NCI-H146 treated with DMSO at 0.1 percent for 48 hours (cell line): Measurements from ENCODE around the gene PDE6H.

Source experiments
- DNase-seq: peaks from one replicate; lab custom pipeline; 2025; ENCODE audit not compliant: unreplicated experiment; lab: John Stamatoyannopoulos, UW

PDE6H gene

DNA sequence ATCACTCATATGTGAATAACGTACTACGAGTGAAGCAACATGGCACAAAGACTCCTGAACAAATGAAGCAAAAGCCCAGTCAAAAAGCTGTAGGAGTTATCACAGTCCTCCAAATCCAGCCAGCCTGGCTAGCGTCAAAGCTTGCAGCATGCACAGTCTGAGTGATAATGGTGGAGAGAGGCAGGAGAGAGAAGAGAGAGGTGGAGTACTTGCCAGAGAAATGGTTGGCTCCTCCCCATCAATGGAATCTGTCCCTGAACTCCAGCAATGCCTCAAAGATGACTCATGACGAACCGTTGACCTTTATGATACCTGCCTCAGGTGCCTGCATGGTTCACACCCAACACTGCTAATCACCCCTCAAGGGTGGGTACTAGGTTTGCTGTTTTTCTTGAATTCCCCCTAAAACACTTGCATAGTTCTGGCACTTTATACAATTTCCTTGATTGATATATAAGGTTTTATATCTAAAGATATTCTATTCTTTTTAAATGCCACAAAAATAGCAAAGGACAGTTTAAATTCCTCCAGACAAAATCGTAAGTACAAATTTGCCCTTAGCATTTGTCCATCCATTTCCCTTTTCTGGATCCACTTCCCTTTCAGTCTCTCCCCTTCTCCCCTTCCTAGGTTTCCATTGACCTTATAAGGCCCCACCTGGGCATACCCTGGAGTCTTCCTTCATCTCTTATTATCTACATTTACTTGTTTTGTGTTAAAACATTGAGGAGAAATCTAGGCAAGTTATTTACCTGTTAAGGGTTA is 21.7 kb upstream of the PDE6H start:
- DNase-seq = no peak

DNA sequence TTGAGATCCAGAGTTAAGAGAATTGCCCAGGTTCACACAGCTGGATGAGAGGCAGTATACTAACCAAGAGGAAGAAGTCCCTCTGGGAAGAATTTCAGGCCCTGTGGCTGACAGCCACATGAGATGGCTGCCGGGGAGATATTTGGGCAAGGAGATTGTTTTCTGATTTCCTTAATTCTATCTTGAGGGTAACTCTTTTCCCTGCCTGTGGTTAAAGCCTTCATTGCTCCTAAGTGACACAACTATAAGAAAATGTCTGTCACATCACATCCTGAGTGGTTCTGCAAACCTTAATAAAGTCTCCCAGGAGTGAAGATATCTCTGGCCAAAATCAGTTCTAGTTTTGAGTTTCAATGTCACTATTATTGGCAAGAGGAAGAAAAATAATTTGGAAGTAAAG is 21.0 kb upstream of the PDE6H start:
- no peak for DNase-seq

DNA sequence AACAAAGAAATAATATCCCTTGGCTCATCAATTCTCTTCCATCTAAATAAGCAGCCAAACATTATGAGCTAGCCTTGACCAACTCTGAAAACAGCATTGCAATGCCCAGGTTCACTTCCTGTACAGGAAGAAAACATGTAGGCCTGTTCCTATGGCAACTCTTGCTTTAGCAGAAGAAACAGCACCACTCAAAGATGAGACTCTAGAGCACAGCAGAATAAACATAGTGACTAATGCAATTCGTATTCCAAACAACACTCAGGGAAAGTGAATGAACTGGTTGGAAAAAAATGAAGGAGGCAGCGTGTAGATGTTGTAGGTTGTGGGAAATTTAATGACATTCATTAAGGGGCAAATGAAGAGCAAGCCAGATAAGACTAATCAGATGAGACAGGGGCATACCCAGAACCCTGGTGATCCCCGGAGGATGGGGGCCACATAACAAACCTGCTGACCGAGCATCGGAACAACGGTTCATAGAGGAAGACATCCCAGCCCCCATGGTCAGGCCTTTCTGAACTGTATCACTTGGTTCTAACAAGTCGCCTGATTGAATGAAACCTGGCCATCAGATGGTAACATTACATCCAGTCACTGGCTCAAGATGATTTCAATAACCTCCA is 20.4 kb upstream of the PDE6H start:
- no peak for DNase-seq

DNA sequence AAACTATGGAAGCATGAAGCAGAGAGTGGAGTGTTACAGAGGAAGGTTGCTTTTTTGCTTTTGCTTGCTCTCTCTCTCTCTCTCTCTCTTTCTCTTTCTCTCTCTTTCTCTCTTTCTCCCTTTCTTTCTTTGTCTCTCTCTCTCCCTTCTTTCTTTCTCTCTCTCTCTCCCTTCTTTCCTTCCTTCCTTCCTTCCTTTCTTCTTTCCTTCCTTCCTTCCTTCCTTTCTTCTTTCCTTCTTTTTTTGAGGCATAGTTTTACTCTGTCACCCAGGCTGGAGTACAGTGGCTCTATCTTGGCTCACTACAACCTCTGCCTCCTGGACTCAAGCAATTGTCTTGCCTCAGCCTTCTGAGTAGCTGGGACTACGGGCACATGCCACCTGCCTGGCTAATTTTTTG is 19.1 kb upstream of the PDE6H start:
- DNase-seq = no peak

DNA sequence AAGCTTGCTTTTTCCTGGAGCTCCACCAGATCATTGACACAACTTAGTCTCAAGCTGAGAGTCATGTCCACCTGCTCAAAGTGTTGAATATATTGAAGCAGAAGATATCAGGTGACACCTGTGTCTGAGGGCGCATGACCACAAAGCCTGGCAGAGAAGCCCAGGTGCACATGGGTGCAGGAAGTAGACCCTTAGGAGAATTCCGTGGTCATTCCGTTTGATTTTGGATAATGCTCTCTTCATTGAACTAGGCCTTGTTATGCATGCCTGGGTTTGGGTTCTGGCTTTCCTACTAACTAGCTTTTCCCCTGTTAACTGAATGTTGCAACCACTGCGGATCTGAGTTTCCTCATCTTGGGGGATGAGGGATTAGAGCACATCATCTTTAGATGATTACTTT is 18.6 kb upstream of the PDE6H start:
- no peak for DNase-seq

DNA sequence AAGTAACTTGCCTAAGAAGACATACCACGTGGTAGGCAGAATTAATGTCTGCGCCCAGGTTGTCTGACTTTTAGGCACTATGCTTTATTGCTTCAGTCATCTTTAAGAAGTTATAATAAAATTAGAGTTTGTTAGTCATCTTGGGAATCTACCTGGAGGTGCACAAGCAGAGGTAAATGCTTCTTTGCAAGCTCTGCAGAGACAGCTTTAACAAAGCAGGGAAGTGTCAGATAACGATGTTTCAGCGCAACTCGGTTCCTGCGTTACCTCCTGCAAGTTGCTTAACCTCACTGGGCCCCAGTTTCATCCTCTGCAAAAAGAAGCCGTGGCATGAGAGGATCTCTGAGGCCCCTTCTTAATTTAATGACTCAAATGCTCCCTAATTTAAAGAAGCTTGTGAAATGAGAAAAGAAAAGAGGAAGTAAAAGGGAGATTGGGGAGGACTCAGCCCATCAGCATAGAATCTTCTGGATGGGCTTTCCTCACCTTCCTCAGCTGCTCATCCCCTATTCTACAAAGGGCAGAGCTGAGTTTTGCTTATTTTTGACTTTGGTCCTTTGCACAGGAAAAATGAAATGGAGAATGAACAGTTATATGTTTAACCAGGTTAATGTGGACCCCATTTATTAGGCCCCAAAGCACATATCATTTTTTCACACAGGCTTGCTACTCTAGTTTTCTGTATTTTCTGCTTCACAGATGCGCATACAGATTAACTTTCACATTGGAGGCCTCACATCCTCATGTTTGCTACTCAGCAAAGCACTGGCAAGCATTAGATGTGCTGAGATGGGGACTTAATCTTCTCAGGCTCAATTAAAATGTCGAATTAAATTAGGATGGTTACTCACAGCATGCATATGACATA is 16.6 kb upstream of the PDE6H start:
- no peak for DNase-seq

DNA sequence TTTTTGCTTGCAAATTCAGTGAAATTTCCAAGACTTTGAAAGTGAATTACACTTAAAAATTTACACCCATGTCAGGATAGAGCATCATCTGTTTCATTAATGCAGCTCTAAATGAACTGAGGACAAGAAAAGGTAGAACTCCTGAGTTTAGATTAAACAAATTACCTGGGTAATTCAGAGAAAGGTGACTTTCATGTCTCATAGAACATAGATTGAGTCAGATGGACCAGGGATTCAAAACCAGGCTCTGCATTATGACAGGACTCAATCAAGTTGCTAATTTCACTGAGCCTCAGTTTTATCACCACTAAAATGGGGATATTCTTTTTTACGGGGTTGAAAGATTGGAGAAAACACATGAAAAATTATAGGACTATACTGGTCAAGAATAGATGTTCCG is 15.9 kb upstream of the PDE6H start:
- DNase-seq = no peak

DNA sequence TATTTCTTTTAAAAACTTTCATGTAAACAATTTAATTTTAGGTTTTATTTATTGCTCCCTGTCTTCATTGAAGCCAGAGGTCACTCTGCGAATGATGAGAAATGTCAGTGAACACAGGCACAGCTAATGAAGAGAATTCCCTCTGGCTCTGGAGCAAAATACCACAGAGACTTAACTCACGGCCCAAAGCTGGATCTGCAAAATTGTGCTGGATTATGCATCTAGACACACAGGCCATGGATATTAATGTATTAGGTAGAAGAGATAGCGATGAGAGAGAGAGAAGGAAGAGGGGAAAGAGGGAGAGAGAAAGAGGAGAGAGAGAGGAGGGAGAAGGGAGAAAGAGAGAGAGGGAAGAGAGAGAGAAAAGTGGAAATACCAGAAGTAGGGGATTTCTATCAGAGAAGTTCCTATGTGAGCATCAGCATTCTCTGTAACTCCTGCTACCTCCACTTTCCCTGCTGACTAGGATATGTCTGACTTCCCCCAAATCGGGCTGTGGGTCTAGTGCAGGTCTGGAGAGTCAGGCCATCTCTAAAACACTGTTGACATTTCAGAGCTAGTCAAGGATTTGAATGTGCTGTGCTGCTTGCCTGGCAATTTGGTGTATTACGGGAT is 15.2 kb upstream of the PDE6H start:
- DNase-seq = no peak

DNA sequence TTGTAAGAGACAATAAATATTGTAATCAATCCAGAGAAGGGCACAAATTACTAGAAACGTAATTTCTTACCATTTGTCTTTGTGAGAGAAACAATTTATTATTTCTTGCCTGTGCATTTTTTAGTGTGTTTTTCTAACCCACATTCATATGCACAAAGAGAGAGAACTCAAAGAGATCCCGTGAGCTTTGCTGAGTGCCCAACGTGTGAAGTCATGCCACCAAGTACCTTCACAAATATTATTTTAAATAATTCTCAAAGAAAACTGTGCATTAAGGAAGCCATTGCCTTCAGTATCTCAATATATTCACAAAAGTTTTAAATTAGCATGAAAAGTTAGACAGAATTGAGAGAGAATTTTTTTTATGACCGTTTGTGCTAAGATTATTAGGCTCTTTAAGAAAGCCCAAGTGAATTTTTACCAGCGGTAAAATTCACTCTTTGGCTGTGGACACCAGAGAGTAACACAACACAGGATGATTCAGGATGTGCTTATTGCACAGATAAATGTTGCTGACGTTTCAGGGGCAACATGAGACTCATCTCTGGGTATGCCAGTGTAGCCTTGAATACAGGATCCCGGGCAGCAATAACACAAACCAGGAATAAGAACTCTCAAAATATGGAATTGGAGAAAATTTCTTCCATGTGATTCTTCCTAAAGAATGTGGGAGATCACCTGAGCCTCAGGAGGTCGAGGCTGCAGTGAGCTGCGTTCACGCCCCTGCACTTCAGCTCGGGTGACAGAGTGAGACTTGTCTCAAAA is 14.3 kb upstream of the PDE6H start:
- DNase-seq = no peak

DNA sequence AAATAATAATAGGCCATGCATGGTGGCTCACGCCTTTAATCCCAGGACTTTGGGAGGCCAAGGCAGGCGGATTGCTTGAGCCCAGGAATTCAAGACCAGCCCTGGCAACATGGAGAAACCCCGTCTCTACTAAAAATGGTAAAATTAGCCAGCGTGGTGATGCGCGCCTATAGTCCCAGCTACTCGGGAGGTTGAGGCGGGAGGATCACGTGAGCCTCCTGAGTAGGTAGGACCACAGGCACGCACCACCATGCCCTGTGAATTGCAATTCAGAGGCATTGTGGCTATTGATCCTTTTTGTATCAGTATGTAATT is 13.8 kb upstream of the PDE6H start:
- DNase-seq = no peak

DNA sequence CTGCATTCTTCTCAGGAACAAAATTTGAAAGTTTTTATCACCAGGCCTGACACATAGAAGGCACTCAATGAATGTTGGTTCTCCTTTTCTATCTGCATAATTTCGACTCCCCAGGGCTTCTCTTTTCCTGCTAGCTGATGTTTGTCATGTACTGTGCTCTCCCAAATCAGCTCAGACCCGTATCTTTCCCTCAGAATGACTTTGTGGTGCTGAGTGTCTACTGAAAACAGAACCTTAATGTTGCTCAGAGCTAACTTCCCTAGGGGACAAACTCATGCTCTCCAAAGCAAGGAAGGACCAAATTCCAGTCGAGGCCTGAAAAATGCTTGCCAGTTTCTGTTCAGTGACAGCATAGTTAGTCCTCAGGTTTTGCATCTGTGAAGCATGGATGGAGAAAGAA is 13.4 kb upstream of the PDE6H start:
- no peak for DNase-seq

DNA sequence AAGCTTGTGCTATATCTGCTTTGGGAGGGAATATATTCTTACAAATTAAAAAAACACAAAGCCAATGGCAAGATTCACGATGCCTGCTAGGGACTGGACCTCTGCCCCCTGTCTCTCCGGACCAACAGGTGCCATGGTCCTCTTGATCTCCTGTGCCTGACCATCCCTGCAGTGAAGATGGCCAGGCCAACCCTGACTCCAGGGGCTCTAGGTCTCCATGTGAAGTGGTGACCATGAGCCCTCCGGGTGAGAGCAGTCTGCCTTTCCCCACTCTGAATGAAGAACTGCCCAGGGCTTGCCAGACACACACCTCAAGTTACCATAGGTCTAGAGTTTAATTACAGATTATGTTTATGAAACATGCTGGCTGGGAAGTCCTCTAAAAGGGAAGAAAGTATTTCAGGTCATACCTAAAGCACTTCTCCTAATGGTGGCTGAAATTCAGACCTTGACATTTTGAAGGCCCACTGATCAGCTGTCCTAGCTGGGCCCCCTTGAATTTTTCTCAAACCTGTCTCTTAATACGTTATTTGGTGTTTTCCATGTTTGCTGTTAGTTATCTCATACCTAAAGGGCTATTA is 12.8 kb upstream of the PDE6H start:
- DNase-seq = no peak

DNA sequence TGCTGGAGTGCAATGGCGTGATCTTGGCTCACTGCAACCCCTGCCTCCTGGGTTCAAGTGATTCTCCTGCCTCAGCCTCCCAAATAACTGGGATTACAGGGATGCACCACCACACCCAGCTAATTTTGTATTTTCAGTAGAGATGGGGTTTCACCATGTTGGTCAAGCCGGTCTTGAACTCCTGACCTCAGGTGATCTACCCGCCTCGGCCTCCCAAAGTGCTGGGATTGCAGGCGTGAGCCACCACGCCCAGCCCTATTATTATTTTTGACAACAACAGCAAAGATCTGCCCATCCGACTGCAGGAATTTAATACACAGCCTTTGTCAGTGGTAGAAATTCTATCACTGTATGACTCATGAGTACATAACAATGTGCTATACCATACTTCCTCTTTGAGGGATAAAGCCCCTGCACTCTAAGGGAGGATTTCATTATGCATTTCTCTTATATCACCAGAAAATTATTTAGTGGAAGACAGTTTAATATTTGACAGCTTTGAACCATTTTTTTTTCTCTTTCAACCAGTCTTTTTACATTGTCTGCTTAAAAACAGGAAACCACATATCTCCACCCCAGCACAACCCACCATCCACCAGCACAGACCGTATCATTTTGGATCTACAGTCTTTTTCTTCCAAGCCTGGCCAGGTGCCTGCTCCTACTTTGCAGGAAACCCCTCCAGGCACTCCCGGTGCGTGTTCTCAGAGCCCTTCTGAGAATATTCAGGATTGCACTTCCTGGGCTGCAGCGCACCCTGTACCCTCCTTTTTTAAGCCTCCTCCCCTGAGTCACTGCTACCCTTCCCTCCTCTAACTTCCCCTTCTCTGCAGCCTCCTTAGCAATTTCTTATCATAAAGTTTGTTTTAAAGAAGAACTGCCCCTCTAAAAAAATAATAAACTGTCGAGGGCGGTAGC is 12.0 kb upstream of the PDE6H start:
- no peak for DNase-seq

DNA sequence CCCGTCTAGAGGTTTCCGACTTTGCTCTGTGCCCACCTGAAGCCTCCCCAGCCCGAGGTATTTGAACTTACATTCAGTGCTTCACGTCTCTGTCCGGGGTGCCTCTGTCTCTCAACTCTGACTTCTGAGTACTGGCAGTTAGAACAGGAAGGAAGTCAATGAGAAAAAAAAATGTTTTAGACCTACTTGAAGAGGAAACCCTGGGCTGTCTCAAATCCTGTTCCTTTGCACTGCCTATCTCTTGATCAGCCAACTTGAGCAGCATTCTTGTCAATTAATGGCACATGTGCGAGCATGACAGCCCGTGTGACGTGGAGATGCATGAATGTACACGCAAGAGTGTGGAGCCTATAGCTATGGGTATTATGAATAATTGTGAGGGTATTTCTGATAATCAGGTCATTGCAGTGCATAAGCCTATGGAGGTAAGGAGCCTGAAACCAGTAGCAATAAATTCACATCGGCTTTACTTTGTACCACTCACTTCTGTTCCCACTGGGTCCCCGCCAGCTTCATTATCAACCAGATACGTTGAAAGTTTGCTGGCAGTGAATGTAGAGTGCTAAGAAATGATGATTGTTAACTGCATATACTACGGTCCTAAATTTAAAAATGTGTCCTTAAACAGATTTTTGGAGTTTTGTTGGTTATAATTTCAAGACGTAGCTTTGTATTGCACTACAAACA is 11.2 kb upstream of the PDE6H start, which contains the start of gene ARHGDIB:
ARHGDIB (minus strand) TSS at position 136 of the 687 bp plus-strand sequence. CDS start 10,889 bp downstream, outside the sequence.
- no peak for DNase-seq

DNA sequence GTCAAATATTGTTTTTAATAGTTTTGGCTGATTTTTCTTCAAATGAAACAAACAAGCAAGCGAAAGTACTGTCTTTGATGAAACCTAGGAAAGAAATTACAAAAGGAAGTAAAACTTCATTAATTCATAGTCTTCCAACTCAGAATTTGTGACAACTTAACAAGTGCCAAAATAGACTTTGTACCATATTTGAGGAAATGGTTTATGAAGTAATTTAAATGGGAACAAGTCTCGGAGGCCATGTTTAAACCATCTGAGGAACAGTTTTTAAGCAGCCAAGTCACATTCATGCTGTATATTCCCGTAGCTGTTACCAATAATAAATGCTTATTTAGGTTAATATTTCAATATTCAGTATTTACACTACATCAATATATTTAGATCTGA is 10.7 kb upstream of the PDE6H start:
- DNase-seq = no peak

DNA sequence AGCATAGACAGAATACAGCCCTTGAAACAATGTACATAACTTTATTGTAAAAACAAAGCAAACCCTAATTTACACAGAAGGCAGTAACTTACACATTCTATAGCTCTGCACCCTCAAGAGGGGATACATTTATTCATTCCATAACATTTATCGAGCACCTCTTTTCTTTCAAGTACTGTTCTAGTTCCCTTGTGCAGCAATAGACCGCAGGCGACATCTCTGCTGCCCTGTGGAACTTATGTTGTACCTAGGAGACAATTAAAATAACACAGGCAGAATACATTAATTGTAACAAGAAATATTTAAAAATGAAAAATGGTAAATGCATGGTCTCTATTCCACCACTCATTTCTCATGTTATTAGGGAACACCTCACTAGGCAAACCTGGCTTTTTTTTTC is 10.0 kb upstream of the PDE6H start:
- DNase-seq = no peak

DNA sequence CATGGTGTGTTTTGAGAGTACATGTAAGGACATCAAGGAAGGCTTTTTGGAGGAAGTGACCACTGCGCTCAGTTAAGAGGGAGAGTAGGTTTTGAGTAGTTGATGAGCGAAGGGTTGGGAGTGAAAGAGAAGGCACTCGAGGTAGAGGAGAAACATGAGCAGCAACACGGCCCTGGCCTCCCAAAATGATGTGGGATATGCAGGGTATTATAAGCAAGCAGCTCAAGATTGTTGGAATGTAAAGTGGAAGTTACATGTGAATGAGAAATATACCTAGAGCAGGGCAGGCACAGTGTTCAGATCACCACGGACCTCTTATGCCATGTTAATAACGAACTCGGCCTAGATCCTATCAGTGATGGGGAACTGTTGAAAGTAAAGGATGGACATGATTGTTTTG is 9.3 kb upstream of the PDE6H start:
- DNase-seq = no peak

DNA sequence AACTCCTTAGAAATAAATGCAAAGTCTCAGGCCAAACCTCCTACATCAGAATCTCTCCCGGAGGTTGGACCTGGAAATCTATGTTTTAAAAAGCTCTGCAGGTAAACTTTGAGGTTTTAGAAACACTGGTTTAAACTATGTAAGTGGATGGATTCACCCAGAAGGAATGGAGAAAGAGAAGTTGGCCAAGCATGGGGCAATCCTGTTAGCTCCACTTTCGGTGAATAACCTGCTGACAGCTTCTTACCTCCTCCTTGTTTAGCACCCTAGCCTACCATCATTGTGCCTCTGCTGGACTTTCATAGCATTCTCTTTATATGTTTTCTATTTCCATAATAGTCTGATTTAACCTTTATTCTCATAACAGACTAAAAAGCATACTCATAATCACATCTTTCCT is 8.4 kb upstream of the PDE6H start:
- no peak for DNase-seq

DNA sequence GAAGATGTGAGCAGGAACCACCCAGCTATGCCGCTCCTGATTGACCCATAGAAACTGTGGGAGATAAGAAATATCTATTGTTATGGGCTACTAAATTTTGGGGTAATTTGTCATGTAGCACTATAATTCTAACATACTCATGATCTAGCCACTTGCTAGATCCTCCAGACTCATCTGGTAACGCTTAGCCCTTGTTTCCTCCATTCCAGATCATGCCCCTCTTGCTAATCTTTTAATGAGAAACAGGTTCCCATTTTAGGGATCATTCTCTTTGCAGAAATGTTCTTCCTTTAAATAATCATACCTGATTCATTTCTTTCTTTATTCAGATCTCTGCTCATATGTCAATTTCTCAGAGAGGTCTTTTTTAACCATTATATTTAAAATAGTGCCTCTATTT is 7.6 kb upstream of the PDE6H start:
- no peak for DNase-seq
